Astrocyte (in vitro differentiated cells and primary cell): Measurements from ENCODE around the gene TEX10.

Experiments used
- EZH2 ChIP-seq: IDR thresholded peaks from 2 replicates; pipeline ENCODE4 v1.6.1; 2012; ENCODE audit warnings: mild to moderate bottlenecking, low read length, inconsistent platforms; ENCODE audit not compliant: insufficient read depth
- TF ChIP-seq, protein P1 (sequence below): IDR thresholded peaks from 2 replicates; pipeline ENCODE4 v1.5.1; 2011; ENCODE audit warnings: low read depth, mild to moderate bottlenecking, inconsistent platforms, low read length, moderate library complexity; ENCODE audit not compliant: insufficient read depth

DNA sequence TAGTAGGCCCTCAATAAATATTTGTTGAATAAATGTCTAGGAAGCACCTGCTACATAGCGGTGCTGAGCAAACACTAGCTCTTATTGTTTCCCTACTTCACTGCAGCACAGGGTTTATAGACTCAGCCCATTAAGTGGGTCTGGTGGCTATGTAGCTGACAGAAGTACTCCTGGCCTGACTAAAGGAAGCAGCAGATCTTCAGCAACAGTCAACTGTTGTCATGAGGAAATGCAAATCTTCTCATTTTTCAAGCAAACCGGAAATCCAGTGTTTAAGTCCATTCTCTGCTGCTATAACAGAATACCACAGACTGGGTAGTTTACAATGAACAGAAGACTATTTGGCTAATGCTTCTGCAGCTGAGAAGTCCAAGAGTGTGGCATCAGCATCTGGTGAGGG is 2.8 kb upstream of the TEX10 start:
- TF ChIP-seq, protein P1, sequence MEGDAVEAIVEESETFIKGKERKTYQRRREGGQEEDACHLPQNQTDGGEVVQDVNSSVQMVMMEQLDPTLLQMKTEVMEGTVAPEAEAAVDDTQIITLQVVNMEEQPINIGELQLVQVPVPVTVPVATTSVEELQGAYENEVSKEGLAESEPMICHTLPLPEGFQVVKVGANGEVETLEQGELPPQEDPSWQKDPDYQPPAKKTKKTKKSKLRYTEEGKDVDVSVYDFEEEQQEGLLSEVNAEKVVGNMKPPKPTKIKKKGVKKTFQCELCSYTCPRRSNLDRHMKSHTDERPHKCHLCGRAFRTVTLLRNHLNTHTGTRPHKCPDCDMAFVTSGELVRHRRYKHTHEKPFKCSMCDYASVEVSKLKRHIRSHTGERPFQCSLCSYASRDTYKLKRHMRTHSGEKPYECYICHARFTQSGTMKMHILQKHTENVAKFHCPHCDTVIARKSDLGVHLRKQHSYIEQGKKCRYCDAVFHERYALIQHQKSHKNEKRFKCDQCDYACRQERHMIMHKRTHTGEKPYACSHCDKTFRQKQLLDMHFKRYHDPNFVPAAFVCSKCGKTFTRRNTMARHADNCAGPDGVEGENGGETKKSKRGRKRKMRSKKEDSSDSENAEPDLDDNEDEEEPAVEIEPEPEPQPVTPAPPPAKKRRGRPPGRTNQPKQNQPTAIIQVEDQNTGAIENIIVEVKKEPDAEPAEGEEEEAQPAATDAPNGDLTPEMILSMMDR, result no peak
- no peak for TF ChIP-seq EZH2
